BLaER1 treated with 17β-estradiol and CSF1 and Interleukin-3, amounts not matched to agents 10 nM and 100 nM (cell line): Measurements from ENCODE around the gene ARSD.
"Not testable (repeated sequence)": the region's sequence is repeated elsewhere in the genome, so short reads cannot be mapped to it uniquely, and the experiment has no call there.

ENCODE experiments used
- H3K27ac ChIP-seq, 11 experiments: shearing (Covaris generic); formaldehyde crosslinking; 2 replicates each; pipeline ENCODE4 v1.8.1; 2022
- H3K27me3 ChIP-seq, 11 experiments: shearing (Covaris generic); formaldehyde crosslinking; 2 replicates each; pipeline ENCODE4 v1.8.1; 2022
- H3K36me3 ChIP-seq, 11 experiments: shearing (Covaris generic); formaldehyde crosslinking; 2 replicates each; pipeline ENCODE4 v1.8.1; 2022
- H3K4me1 ChIP-seq, 10 experiments: shearing (Covaris generic); formaldehyde crosslinking; 2 replicates each; pipeline ENCODE4 v1.8.1; 2022
- H3K4me2 ChIP-seq, 11 experiments: shearing (Covaris generic); formaldehyde crosslinking; 2 replicates each; pipeline ENCODE4 v1.8.1; 2022
- H3K4me3 ChIP-seq, 10 experiments: shearing (Covaris generic); formaldehyde crosslinking; 2 replicates each; pipeline ENCODE4 v1.8.1; 2022
- H3K9ac ChIP-seq, 11 experiments: shearing (Covaris generic); formaldehyde crosslinking; 2 replicates each; pipeline ENCODE4 v1.8.1; 2022
- H3K9me3 ChIP-seq, 11 experiments: shearing (Covaris generic); formaldehyde crosslinking; replicated peaks in 1 of 11; 2 replicates each; pipeline ENCODE4 v1.8.1; 2022
- H4K20me1 ChIP-seq, 11 experiments: shearing (Covaris generic); formaldehyde crosslinking; 2 replicates each; pipeline ENCODE4 v1.8.1; 2022
- Cebpa-rat ChIP-seq, 11 experiments: shearing (Covaris generic); IDR thresholded peaks; 2 replicates each; pipeline ENCODE4 v1.8.1; 2022

ARSD gene, protein sequence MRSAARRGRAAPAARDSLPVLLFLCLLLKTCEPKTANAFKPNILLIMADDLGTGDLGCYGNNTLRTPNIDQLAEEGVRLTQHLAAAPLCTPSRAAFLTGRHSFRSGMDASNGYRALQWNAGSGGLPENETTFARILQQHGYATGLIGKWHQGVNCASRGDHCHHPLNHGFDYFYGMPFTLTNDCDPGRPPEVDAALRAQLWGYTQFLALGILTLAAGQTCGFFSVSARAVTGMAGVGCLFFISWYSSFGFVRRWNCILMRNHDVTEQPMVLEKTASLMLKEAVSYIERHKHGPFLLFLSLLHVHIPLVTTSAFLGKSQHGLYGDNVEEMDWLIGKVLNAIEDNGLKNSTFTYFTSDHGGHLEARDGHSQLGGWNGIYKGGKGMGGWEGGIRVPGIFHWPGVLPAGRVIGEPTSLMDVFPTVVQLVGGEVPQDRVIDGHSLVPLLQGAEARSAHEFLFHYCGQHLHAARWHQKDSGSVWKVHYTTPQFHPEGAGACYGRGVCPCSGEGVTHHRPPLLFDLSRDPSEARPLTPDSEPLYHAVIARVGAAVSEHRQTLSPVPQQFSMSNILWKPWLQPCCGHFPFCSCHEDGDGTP

DNA sequence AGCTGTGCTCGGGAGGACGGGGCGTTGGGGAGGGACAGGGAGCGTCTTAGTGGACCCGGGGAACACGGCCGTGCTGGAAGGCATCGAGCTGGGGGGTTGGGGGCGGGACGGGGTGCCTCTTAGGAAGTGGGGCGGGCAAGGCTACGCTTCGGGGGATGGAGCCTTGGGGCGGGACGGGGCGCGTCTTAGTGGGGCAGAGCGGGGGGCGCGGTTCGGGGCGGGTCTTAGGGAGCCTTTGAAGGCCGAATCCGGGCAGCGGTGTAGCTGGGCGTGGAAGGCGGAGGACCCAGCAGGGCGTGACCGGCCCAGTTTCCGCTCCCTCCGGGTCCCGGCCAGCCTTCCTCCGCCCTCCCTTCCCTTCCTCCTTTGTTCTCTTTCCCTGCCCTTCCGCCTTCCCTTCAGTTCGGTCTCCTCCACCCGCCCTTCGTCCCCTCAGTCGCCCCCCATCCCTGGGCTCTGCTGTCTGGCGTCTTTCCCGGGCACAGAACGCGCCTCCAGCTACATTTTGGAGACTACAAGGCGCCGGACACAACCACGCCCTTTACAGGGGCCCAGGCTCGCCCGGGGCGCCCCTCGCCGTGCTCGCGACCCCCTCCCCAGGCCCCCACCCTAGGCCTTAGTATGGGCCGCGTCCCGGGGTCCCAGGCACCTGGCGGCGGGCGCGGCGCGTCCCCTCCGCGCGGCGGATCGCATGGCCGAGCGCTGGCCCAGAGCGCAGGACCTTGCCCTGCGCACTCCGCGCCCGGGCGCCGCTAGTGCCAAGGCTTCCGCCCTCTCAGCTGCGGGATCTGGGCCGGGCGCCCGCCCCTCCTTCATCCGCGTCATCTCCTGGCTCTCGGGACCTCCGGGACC lies at the start of gene ARSD:
Gene ARSD (minus strand): TSS at position 757 of the 852 bp plus-strand sequence. CDS start 64 bp downstream, at position 693.
- peak within 1 kb of the TSS; percentile 72 to 84 (median 78) for H3K4me3 ChIP-seq
- peaks cover 18 to 57% (median 48%) of the 10 kb centered on the region in 10 experiments for H3K4me1 ChIP-seq
- H3K9me3 ChIP-seq: peaks cover 13 to 28% (median 21%) of the 10 kb centered on the region in 11 experiments
- no peaks in the 10 kb centered on the region for H4K20me1 ChIP-seq
- H3K27me3 ChIP-seq: no peaks in the 10 kb centered on the region
- H3K36me3 ChIP-seq: peaks cover 12 to 25% (median 16%) of the 10 kb centered on the region in 11 experiments; a peak in 18 of 22 replicates
- no peak for TF ChIP-seq Cebpa-rat (IDR thresholded peaks at IDR 0.05)
- peak within 1 kb of the TSS; percentile 98 to 100 (median 100) for H3K9ac ChIP-seq
- peak within 1 kb of the TSS; percentile 65 to 88 (median 82) for H3K4me2 ChIP-seq
- H3K27ac ChIP-seq: peak within 1 kb of the TSS; percentile 99 to 100 (median 100)

GRCh38 chrX:2978639-2979038 lies 49.5 kb upstream of the ARSD start:
- H3K36me3 ChIP-seq: not testable (repeated sequence)

GRCh38 chrX:2974961-2975360 lies 45.8 kb upstream of the ARSD start:
- no peak for TF ChIP-seq Cebpa-rat (IDR thresholded peaks at IDR 0.05)
- Histone ChIP-seq H3K9me3 (peaks cover 8 to 20% (median 14%) of the 10 kb centered on the region in 11 experiments; a peak in 21 of 22 replicates), H3K4me3 (no peak overlapping the region), H4K20me1 (no peaks in the 10 kb centered on the region), H3K36me3 (no peaks in the 10 kb centered on the region), H3K4me1 (peaks cover 0 to 5% (median 0%) of the 10 kb centered on the region in 10 experiments; a peak in 2 of 20 replicates), H3K27ac (no peak overlapping the region), H3K4me2 (no peak overlapping the region), H3K27me3 (no peaks in the 10 kb centered on the region), H3K9ac (no peak overlapping the region)

More at GRCh38 chrX:2978639-2979038, 49.5 kb upstream of the ARSD start:
- H3K9ac ChIP-seq, H3K4me2 ChIP-seq, H3K4me1 ChIP-seq, H4K20me1 ChIP-seq, H3K27ac ChIP-seq, H3K27me3 ChIP-seq, H3K4me3 ChIP-seq: not testable (repeated sequence)
- H3K9me3 ChIP-seq: peaks cover 18 to 25% (median 21%) of the 10 kb centered on the region in 11 experiments

GRCh38 chrX:2972391-2972790 lies 43.3 kb upstream of the ARSD start:
- Histone ChIP-seq H3K27ac (no peak overlapping the region), H3K4me1 (peaks cover 8 to 28% (median 16%) of the 10 kb centered on the region in 10 experiments), H3K4me3 (no peak overlapping the region), H3K27me3 (no peaks in the 10 kb centered on the region), H3K9ac (no peak overlapping the region), H3K36me3 (no peaks in the 10 kb centered on the region), H3K9me3 (peaks cover 7 to 17% (median 12%) of the 10 kb centered on the region in 11 experiments; a peak in 19 of 22 replicates), H4K20me1 (no peaks in the 10 kb centered on the region), H3K4me2 (no peak overlapping the region)
- no peak for TF ChIP-seq Cebpa-rat (IDR thresholded peaks at IDR 0.05)

DNA sequence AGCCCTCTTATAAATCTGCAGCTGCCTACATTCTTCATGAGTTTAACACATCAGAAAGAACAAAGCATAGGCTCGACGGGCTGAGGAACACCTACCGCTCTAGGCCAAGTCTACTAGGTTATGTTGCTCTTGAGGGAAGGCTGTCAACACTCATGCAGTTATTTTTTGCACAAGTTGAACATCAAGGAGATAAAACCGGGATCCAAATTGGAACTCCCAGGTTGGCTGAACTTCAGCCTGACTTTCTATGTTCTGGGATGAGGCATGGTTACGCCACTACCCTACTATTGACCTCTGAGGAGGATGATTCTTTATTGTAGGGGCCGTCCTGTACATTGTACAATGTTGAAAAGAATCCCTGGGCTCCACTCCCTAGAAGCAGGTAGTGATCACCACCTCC lies 39.9 kb upstream of the ARSD start:
- no peaks in the 10 kb centered on the region for H3K36me3 ChIP-seq
- peak overlapping the region in 9 of 11 experiments; percentile 70 to 93 (median 78); a peak in 16 of 22 replicates for H3K4me2 ChIP-seq
- no peak overlapping the region for H3K27ac ChIP-seq
- H3K4me3 ChIP-seq: no peak overlapping the region
- peaks cover 7 to 17% (median 12%) of the 10 kb centered on the region in 11 experiments; a peak in 19 of 22 replicates for H3K9me3 ChIP-seq
- H3K9ac ChIP-seq: 0 out of 22 replicates have a peak overlapping the region, but pooled peaks of 1 of the 11 experiments have one; percentile 59
- peaks cover 17 to 36% (median 27%) of the 10 kb centered on the region in 10 experiments for H3K4me1 ChIP-seq
- no peak for TF ChIP-seq Cebpa-rat (IDR thresholded peaks at IDR 0.05)
- no peaks in the 10 kb centered on the region for H4K20me1 ChIP-seq
- no peaks in the 10 kb centered on the region for H3K27me3 ChIP-seq

DNA sequence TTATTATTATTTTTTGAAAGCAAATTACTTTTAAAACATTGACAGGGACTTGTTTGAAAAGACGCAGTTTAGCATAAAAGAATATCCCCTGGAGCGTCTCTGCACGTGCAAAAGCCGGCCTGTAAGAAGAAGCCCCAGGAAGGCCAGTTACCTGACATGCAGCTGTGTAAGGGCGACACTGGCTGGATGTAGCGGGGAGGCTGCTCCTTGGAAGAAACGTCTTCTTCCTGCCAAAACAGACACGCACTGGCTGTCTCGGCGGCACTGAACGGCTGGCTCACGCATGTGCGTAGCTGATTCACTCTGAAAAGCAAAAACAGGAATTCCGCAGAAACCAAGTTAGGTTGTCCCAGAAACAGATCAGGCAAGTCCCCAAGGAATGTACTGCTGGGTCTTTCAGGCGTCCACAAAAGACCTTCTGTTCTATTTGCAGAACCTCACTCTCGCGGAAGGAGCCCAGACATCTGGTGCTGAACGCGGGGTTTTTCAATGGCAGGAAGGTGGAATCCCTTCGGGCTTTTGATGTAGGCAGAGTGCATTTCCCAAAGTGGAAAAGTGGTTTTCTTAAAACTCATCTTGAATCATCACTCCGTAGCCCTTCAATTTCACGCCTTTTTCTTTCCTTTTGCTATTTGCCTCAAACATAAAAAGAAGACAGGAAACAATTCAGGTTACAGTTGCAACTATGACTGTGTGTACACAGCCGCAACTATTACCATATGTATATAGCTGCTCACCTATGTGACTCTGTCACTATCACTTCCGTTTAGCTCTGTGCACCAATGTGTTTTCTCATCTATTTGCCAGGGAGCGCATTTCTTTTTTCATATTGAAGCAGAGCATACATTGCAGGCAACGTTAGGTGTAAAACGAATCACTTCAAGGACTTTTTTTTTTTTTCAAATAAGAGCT lies 39.1 kb upstream of the ARSD start:
- peak overlapping the region; percentile 6 to 59 (median 42); a peak in 19 of 22 replicates for H3K9ac ChIP-seq
- no peaks in the 10 kb centered on the region for H4K20me1 ChIP-seq
- peaks cover 7 to 17% (median 12%) of the 10 kb centered on the region in 11 experiments; a peak in 19 of 22 replicates for H3K9me3 ChIP-seq
- H3K36me3 ChIP-seq: no peaks in the 10 kb centered on the region
- no peak for TF ChIP-seq Cebpa-rat (IDR thresholded peaks at IDR 0.05)
- H3K4me1 ChIP-seq: peaks cover 17 to 36% (median 27%) of the 10 kb centered on the region in 10 experiments
- peak overlapping the region; percentile 43 to 68 (median 52) for H3K4me3 ChIP-seq
- no peaks in the 10 kb centered on the region for H3K27me3 ChIP-seq
- H3K27ac ChIP-seq: peak overlapping the region in 7 of 11 experiments; percentile 1 to 52 (median 35); a peak in 11 of 22 replicates
- H3K4me2 ChIP-seq: peak overlapping the region; percentile 70 to 96 (median 84)

DNA sequence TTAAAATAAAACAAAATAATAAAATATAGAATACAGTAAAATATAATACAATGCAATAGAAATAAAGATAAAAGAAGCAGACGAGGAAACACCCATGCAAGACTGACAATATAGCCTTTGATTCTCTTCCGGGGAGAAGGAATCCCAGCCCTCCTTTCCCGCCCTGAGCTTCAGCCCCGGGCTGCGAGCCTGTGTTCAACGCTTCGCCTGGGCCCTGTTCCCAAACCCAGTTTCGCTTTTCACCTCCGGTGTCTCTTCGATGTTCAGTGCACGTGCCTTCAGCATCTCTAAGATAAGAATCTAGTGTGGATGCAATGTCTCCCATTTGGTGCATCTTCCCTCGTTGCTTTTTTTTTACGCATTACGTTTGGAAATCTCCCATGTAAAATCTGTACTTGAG lies 38.4 kb upstream of the ARSD start:
- peak overlapping the region; percentile 43 to 68 (median 52) for H3K4me3 ChIP-seq
- peaks cover 17 to 36% (median 27%) of the 10 kb centered on the region in 10 experiments for H3K4me1 ChIP-seq
- peaks cover 7 to 14% (median 11%) of the 10 kb centered on the region in 11 experiments; a peak in 19 of 22 replicates for H3K9me3 ChIP-seq
- H3K4me2 ChIP-seq: peak overlapping the region; percentile 70 to 96 (median 84)
- H3K27ac ChIP-seq: peak overlapping the region in 7 of 11 experiments; percentile 1 to 52 (median 35); a peak in 10 of 22 replicates
- H3K9ac ChIP-seq: peak overlapping the region in 9 of 11 experiments; percentile 16 to 59 (median 42); a peak in 16 of 22 replicates
- H3K27me3 ChIP-seq: no peaks in the 10 kb centered on the region
- no peak for TF ChIP-seq Cebpa-rat (IDR thresholded peaks at IDR 0.05)
- H4K20me1 ChIP-seq: no peaks in the 10 kb centered on the region
- no peaks in the 10 kb centered on the region for H3K36me3 ChIP-seq
